ENCODE results near the gene KLK14. TPM values are rescaled to one million over a fixed set of nuclear protein-coding genes. Genes with fewer than 3 reads are reported as not detected.

KLK14 gene
- not detected for polyA plus RNA-seq (2012; ENCODE audit: insufficient read depth, insufficient read length, low read depth)

DNA sequence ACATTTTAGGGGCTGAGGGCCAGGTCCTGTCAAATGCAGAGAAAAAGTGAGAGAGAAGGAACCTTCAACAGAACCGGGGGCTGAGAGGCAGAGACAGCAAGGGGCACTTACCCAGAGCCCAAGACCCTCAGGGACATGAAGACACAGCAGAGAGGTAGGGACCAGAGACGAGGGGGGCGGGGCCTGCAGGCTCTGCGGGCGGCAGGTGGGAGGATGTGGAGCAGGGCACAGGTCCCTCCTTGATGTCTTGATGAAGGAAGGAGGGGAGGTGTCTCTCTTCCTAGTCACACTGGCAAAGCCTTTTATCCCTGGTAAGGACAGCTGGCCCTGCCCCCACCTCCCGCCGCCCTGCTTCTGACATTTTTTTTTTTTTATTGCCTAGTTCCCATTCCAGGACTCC, at the start of gene KLK14:
Gene KLK14 (minus strand): TSS at position 277 of the 400 bp plus-strand sequence. CDS start 273 bp downstream, at position 4.
- H3K4me1 ChIP-seq = no peaks in the 10 kb centered on the region
- no peak within 1 kb of the TSS for H3K4me3 ChIP-seq (ENCODE audit: low read depth, low read length)
- no peak for DNase-seq
- H3K9me3 ChIP-seq = no peaks in the 10 kb centered on the region
- TF ChIP-seq CTCF (IDR thresholded peaks at IDR 0.05; ENCODE audit: low read depth, low read length) = no peak
- no peaks in the 10 kb centered on the region for H3K36me3 ChIP-seq
- H3K27me3 ChIP-seq = peaks cover 26% of the 10 kb centered on the region

DNA sequence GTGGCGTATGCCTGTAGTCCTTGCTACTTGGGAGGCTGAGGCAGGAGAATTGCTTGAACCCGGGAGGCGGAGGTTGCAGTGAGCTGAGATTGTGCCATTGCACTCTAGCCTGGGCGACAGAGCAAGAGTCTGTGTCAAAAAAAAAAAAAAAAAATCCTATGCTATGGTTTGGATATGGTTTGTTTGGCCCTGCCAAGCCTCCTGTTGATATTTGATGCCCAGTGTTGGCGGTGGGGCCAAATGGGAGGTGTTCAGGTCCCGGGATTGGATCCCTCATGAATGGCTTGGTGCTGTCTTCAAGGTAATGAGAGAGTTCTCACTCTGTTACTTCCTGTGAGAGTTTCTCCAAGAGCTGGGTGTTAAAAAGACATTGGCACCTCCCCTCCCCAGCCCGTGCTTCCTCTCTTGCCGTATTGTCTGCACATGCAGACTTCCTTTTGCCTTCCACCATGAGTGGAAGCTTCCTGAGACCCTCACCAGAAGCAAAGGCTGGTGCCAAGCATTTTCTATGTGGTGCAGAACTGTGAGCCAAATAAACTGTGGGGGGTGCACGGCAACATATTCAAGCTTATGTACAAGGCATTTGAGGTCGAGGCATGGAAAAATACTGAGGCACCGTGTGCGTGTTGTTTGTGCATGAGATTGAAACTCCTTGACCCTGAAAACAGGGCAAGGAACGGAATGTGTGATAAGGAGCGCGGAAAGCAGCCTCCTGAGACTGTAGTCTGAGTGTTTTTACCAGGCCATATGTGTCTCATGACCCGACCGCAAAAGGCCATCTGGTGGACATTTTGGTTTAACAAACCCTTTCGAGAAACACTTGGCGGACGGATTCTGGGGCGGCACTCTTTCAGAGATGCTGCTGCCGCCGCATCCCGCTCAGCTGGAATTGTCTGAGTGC, 49.3 kb upstream of the KLK14 start:
- H3K4me3 ChIP-seq (ENCODE audit: low read depth, low read length) = no peak overlapping the region
- no peaks in the 10 kb centered on the region for H3K36me3 ChIP-seq
- peak; percentile 23 for TF ChIP-seq CTCF (IDR thresholded peaks at IDR 0.05; ENCODE audit: low read depth, low read length)
- no peaks in the 10 kb centered on the region for H3K9me3 ChIP-seq
- peaks cover 49% of the 10 kb centered on the region for H3K27me3 ChIP-seq
- H3K4me1 ChIP-seq = no peaks in the 10 kb centered on the region
- DNase-seq = no peak

DNA sequence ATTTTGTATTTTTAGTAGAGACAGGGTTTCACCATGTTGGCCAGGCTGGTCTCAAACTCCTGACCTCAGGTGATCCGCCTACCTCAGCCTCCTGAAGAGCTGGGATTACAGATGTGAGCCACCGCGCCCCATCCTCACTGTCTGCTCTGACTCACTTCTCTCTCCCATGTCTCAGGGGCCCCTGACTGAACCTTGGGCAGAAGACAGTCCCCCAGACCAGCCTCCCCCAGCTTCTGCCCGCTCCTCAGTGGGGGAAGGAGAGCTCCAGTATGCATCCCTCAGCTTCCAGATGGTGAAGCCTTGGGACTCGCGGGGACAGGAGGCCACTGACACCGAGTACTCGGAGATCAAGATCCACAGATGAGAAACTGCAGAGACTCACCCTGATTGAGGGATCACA, 47.0 kb upstream of the KLK14 start:
- H3K4me3 ChIP-seq (ENCODE audit: low read depth, low read length) = no peak overlapping the region
- no peak for DNase-seq
- H3K27me3 ChIP-seq = peaks cover 46% of the 10 kb centered on the region
- no peak for TF ChIP-seq CTCF (IDR thresholded peaks at IDR 0.05; ENCODE audit: low read depth, low read length)
- H3K4me1 ChIP-seq = no peaks in the 10 kb centered on the region
- no peaks in the 10 kb centered on the region for H3K36me3 ChIP-seq
- H3K9me3 ChIP-seq = no peaks in the 10 kb centered on the region

DNA sequence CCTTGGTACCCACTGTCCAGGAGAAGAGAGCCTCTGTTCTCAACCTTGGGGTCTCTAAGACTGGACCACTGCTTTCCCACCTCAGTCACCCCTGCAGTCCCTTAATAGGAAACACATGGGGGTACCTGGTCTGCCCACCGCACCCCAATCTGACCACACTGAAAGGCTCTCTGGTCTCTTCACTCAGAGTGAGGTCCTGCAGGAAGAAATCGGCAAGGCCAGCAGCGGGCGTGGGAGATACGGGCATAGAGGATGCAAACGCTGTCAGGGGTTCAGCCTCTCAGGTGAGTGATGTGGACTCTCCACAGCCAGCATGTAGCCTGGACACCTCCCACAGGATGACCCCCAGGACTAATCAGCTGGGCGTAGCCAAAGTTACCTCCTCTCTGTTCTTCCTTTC, 45.5 kb upstream of the KLK14 start:
- DNase-seq = no peak
- no peak for TF ChIP-seq CTCF (IDR thresholded peaks at IDR 0.05; ENCODE audit: low read depth, low read length)
- H3K36me3 ChIP-seq = no peaks in the 10 kb centered on the region
- H3K4me3 ChIP-seq (ENCODE audit: low read depth, low read length) = no peak overlapping the region
- H3K27me3 ChIP-seq = peaks cover 53% of the 10 kb centered on the region
- H3K9me3 ChIP-seq = no peaks in the 10 kb centered on the region
- no peaks in the 10 kb centered on the region for H3K4me1 ChIP-seq

GRCh38 chr19:51127755-51128154, 45.1 kb upstream of the KLK14 start:
- H3K36me3 ChIP-seq = no peaks in the 10 kb centered on the region
- no peak overlapping the region for H3K4me3 ChIP-seq (ENCODE audit: low read depth, low read length)
- TF ChIP-seq CTCF (IDR thresholded peaks at IDR 0.05; ENCODE audit: low read depth, low read length) = no peak
- no peaks in the 10 kb centered on the region for H3K9me3 ChIP-seq
- DNase-seq = no peak
- peaks cover 53% of the 10 kb centered on the region for H3K27me3 ChIP-seq
- no peaks in the 10 kb centered on the region for H3K4me1 ChIP-seq

DNA sequence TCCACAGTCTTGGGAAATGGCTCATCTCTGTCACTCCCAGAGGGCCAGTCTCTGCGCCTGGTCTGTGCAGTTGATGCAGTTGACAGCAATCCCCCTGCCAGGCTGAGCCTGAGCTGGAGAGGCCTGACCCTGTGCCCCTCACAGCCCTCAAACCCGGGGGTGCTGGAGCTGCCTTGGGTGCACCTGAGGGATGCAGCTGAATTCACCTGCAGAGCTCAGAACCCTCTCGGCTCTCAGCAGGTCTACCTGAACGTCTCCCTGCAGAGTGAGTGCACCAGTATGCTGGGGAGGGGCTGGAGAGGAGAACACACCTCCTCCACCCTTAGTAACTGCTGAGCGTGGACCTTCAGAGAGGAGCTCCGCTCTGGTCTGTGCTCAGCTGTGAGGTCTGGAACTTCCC, 44.3 kb upstream of the KLK14 start:
- no peak overlapping the region for H3K4me3 ChIP-seq (ENCODE audit: low read depth, low read length)
- no peaks in the 10 kb centered on the region for H3K4me1 ChIP-seq
- DNase-seq = no peak
- TF ChIP-seq CTCF (IDR thresholded peaks at IDR 0.05; ENCODE audit: low read depth, low read length) = no peak
- H3K27me3 ChIP-seq = peaks cover 47% of the 10 kb centered on the region
- no peaks in the 10 kb centered on the region for H3K36me3 ChIP-seq
- no peaks in the 10 kb centered on the region for H3K9me3 ChIP-seq

All from BE2C (cell line).